ENCODE measurements around the gene YIPF7. TPM values are rescaled to one million over a fixed set of nuclear protein-coding genes. Genes with fewer than 3 reads are reported as not detected.

The YIPF7 gene
- total and polyA plus RNA-seq, 4 donors, result not detected

GRCh38 chr4:44632089-44632488 lies 19.3 kb downstream of the YIPF7 start (continued):
- TF ChIP-seq ZBTB33 (IDR thresholded peaks at IDR 0.05), result no peak
- TF ChIP-seq JUND (IDR thresholded peaks at IDR 0.05), result no peak
- TF ChIP-seq RAD21 (IDR thresholded peaks at IDR 0.05), result no peak
- TF ChIP-seq RXRA (IDR thresholded peaks at IDR 0.05), result no peak
- no peak for TF ChIP-seq NR2F2 (IDR thresholded peaks at IDR 0.05)
- TF ChIP-seq MAX (IDR thresholded peaks at IDR 0.05), result no peak
- TF ChIP-seq HNF4G (IDR thresholded peaks at IDR 0.05), result no peak

GRCh38 chr4:44629280-44629866 lies 22.1 kb downstream of the YIPF7 start:
- WGBS, result 2% methylated on average over 2 of the region's 2 CpGs
- no peaks in the 10 kb centered on the region for H3K4me1 ChIP-seq (ENCODE audit: control insufficient read depth in 4 of 4, insufficient read depth in 4 of 4, low read length in 3 of 4)
- no peaks in the 10 kb centered on the region for H3K9me3 ChIP-seq (ENCODE audit: control insufficient read depth in 4 of 4, low read length in 3 of 4)
- no peak for DNase-seq (ENCODE audit: low spot score)
- H3K27me3 ChIP-seq (ENCODE audit: control insufficient read depth in 4 of 4, insufficient read depth in 4 of 4, low read length in 3 of 4), result peaks cover 0 to 3% (median under 1%) of the 10 kb centered on the region in 4 donors
- no peak overlapping the region for H3K4me3 ChIP-seq (ENCODE audit: low read depth in 1 of 3, low read length in 3 of 3)
- no peaks in the 10 kb centered on the region for H3K36me3 ChIP-seq (ENCODE audit: control insufficient read depth in 4 of 4, insufficient read depth in 3 of 4, low read depth in 1 of 4, low read length in 3 of 4)
- TF ChIP-seq YY1 (IDR thresholded peaks at IDR 0.05) (peak; percentile 60), RAD21 (IDR thresholded peaks at IDR 0.05) (peak; percentile 68 to 83), HNF4A (conservative IDR thresholded peaks at IDR 0.05) (no peak), CTCF (IDR thresholded peaks at IDR 0.05; ENCODE audit: low read depth, low read length, missing input control) (peak; percentile 56)
- H3K27ac ChIP-seq (ENCODE audit: low read depth in 1 of 2, low read length in 2 of 2), result no peak overlapping the region
- H3K9ac ChIP-seq (ENCODE audit: low read depth in 1 of 2, low read length in 2 of 2), result no peak overlapping the region

GRCh38 chr4:44623676-44624075 lies 27.7 kb downstream of the YIPF7 start:
- Histone ChIP-seq H3K4me3 (ENCODE audit: low read depth in 1 of 3, low read length in 3 of 3) (no peak overlapping the region), H3K27me3 (ENCODE audit: control insufficient read depth in 4 of 4, insufficient read depth in 4 of 4, low read length in 3 of 4) (peaks cover 0 to 3% (median 0%) of the 10 kb centered on the region in 4 donors), H3K27ac (ENCODE audit: low read depth in 1 of 2, low read length in 2 of 2) (no peak overlapping the region), H3K4me1 (ENCODE audit: control insufficient read depth in 4 of 4, insufficient read depth in 4 of 4, low read length in 3 of 4) (no peaks in the 10 kb centered on the region), H3K9ac (ENCODE audit: low read depth in 1 of 2, low read length in 2 of 2) (no peak overlapping the region), H3K36me3 (ENCODE audit: control insufficient read depth in 4 of 4, insufficient read depth in 3 of 4, low read depth in 1 of 4, low read length in 3 of 4) (no peaks in the 10 kb centered on the region), H3K9me3 (ENCODE audit: control insufficient read depth in 4 of 4, low read length in 3 of 4) (no peaks in the 10 kb centered on the region)
- 53% methylated on average over 1 of the region's 1 CpG for WGBS
- no peak for DNase-seq (ENCODE audit: low spot score)
- TF ChIP-seq RXRA (IDR thresholded peaks at IDR 0.05) (no peak), GABPA (IDR thresholded peaks at IDR 0.05 in 1 of 2, conservative IDR thresholded peaks at IDR 0.05 in 1 of 2) (no peak), SP1 (IDR thresholded peaks at IDR 0.05) (no peak), ATF3 (IDR thresholded peaks at IDR 0.05) (no peak), FOXA2 (IDR thresholded peaks at IDR 0.05) (no peak), TAF1 (conservative IDR thresholded peaks at IDR 0.05) (no peak), REST (IDR thresholded peaks at IDR 0.05) (no peak), NR2F2 (IDR thresholded peaks at IDR 0.05) (no peak), YY1 (IDR thresholded peaks at IDR 0.05) (no peak), RAD21 (IDR thresholded peaks at IDR 0.05) (no peak), EGR1 (IDR thresholded peaks at IDR 0.05; ENCODE audit: low read depth in 2 of 2) (no peak), MAX (IDR thresholded peaks at IDR 0.05) (no peak), JUND (IDR thresholded peaks at IDR 0.05) (no peak), FOXA1 (IDR thresholded peaks at IDR 0.05) (no peak)
